ENCODE data around the gene ANXA4. TPM values are rescaled to one million over a fixed set of nuclear protein-coding genes. Genes with fewer than 3 reads are reported as not detected.

ANXA4 gene
- polyA plus RNA-seq, 2 of the 4 experiments (the other 2 are of a cell fraction) = 341 to 554 TPM

- H3K4me3 ChIP-seq = no peak overlapping the region
- no peaks in the 10 kb centered on the region for H3K9me3 ChIP-seq
- TF ChIP-seq HES2 (IDR thresholded peaks at IDR 0.05) = no peak
- 0 out of 2 replicates have a peak, but pooled peaks have one; percentile 10 for TF ChIP-seq MAX (IDR thresholded peaks at IDR 0.05)
- peak in 1 of 2 experiments; percentile 51; a peak in 3 of 6 replicates for ATAC-seq
- FAIRE-seq = no peak
- WGBS (ENCODE audit: missing lambda C conversion rate) = 28% methylated on average over 1 of the region's 1 CpG
- CTCF ChIA-PET = interaction anchor here (1.2 to 15.5 kb wide), 2 partner anchors 22 to 63 kb away, joined by 3 to 140 read pairs; no protein-coding TSS in a partner anchor
- peak overlapping the region; percentile 84 to 91 for H3K27ac ChIP-seq
- H3K4me2 ChIP-seq = peak overlapping the region; percentile 85
- POLR2A ChIA-PET = no interaction called here
- DNase-seq (ENCODE audit: low read depth in 1 of 2, low spot score in 1 of 2) = no peak
- peaks cover 97% of the 10 kb centered on the region for H3K4me1 ChIP-seq
Measured at GRCh38 chr2:69754633-69755032, 12.7 kb downstream of the ANXA4 start.

DNA sequence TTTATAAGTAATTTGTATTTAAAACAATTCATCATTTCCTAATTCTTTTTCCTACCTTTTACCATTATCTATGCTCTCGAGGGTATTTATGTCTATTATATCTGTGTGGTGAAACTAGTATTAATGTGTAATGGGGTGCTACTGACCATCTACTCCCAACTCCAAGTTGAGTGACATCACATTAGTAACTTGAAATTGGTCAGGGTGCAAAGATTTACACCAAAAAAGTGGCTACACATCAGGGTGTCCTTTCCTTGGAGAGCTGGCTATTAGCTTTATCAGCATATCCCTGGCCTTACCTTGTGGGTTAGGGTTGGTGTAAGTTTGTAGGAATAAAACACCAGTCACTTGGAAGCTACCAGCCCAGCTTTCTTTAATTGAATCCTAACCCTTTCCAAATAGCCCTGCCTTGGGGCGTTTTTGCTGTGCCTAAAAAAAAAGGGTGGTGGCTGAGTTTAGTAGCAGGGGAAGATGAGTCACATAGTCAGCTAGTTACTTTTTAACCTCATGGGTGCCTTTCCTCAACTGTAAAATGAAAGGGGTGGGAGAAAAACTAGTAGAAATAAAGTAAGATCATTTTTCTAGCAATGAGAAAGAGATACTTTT is 14.0 kb downstream of the ANXA4 start:
- H3K4me3 ChIP-seq = peak overlapping the region; percentile 18; the same call in 2 of the 3 replicates
- FAIRE-seq = peak; percentile 87
- no peak for TF ChIP-seq SREBF2 (IDR thresholded peaks at IDR 0.05)
- TF ChIP-seq, protein P1, sequence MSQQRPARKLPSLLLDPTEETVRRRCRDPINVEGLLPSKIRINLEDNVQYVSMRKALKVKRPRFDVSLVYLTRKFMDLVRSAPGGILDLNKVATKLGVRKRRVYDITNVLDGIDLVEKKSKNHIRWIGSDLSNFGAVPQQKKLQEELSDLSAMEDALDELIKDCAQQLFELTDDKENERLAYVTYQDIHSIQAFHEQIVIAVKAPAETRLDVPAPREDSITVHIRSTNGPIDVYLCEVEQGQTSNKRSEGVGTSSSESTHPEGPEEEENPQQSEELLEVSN (IDR thresholded peaks at IDR 0.05; ENCODE audit: borderline replicate concordance, low read depth) = no peak
- no peak for TF ChIP-seq CHD4 (IDR thresholded peaks at IDR 0.05; ENCODE audit: borderline replicate concordance)
- no peak for TF ChIP-seq ZFP36 (IDR thresholded peaks at IDR 0.05; ENCODE audit: borderline replicate concordance, partially characterized antibody)
- no peak for TF ChIP-seq TP53 (CRISPR knock-in tag; IDR thresholded peaks at IDR 0.05)
- TF ChIP-seq JUN (IDR thresholded peaks at IDR 0.05) = peak; percentile 63 to 80; a peak in 3 of 5 replicates
- no peak for TF ChIP-seq PHF8 (IDR thresholded peaks at IDR 0.05; ENCODE audit: borderline replicate concordance, low read depth)
- no peak for TF ChIP-seq POLR2A (IDR thresholded peaks at IDR 0.05; ENCODE audit: low read length)
- peak; percentile 48; the same call in 1 of the 2 replicates for TF ChIP-seq GATA3 (IDR thresholded peaks at IDR 0.05; ENCODE audit: borderline replicate concordance)
- TF ChIP-seq FOSL2 (IDR thresholded peaks at IDR 0.05) = peak; percentile 78
- peak; percentile 95 for TF ChIP-seq FOSL2 (CRISPR knock-in tag; IDR thresholded peaks at IDR 0.05)
- TF ChIP-seq RCOR1 (IDR thresholded peaks at IDR 0.05; ENCODE audit: low read depth, low read length) = no peak
- peak; percentile 64 for TF ChIP-seq JUNB (IDR thresholded peaks at IDR 0.05)
- TF ChIP-seq RARB (CRISPR knock-in tag; IDR thresholded peaks at IDR 0.05) = no peak
- no peak for TF ChIP-seq RNF2 (IDR thresholded peaks at IDR 0.05; ENCODE audit: borderline replicate concordance, low read depth)
- TF ChIP-seq ESRRA (IDR thresholded peaks at IDR 0.05; ENCODE audit: borderline replicate concordance, low read length) = no peak
- no peak for TF ChIP-seq MAZ (IDR thresholded peaks at IDR 0.05; ENCODE audit: borderline replicate concordance, low read depth, low read length)
- TF ChIP-seq MAX (IDR thresholded peaks at IDR 0.05) = peak; percentile 55; the same call in 1 of the 2 replicates
- TF ChIP-seq RAD21 (conservative IDR thresholded peaks at IDR 0.05 in 1 of 2, IDR thresholded peaks at IDR 0.05 in 1 of 2) = peak; percentile 34 to 41; a peak in 2 of 5 replicates
- no peak for TF ChIP-seq ZNF302 (CRISPR knock-in tag; IDR thresholded peaks at IDR 0.05)
- TF ChIP-seq EHMT2 (IDR thresholded peaks at IDR 0.05; ENCODE audit: low read depth) = no peak
- no peak for TF ChIP-seq HMGXB4 (CRISPR knock-in tag; IDR thresholded peaks at IDR 0.05; ENCODE audit: borderline replicate concordance)
- TF ChIP-seq FOXS1 (CRISPR knock-in tag; IDR thresholded peaks at IDR 0.05) = no peak
- peak; percentile 79 for TF ChIP-seq MAFK (IDR thresholded peaks at IDR 0.05; ENCODE audit: partially characterized antibody)
- no peak for TF ChIP-seq KDM5A (IDR thresholded peaks at IDR 0.05)
- no peak for TF ChIP-seq HDAC2 (IDR thresholded peaks at IDR 0.05)
- TF ChIP-seq POLR2AphosphoS2 (conservative IDR thresholded peaks at IDR 0.05; ENCODE audit: low read length) = no peak
- TF ChIP-seq BHLHE40 (IDR thresholded peaks at IDR 0.05; ENCODE audit: low read depth, low read length) = no peak
- TF ChIP-seq ZSCAN20 (CRISPR knock-in tag; IDR thresholded peaks at IDR 0.05) = no peak
- no peak for TF ChIP-seq PBX3 (IDR thresholded peaks at IDR 0.05)
- peak; percentile 12 to 37; a peak in 2 of 5 replicates for TF ChIP-seq EP300 (IDR thresholded peaks at IDR 0.05)

More for the DNA sequence above, 14.0 kb downstream of the ANXA4 start:
- 11% methylated on average over 2 of the region's 2 CpGs for WGBS (ENCODE audit: missing lambda C conversion rate)
- Histone ChIP-seq H3K4me2 (peak overlapping the region; percentile 85), H3K9me3 (no peaks in the 10 kb centered on the region), H3K27ac (peak overlapping the region; percentile 84 to 91), H3K4me1 (peaks cover 93% of the 10 kb centered on the region)
- ChIA-PET CTCF (interaction anchor here (1.0 to 4.5 kb wide), 7 partner anchors 11 to 61 kb away, joined by 3 to 23 read pairs (median 5); partner anchors contain the start of gene ANXA4), POLR2A (interaction anchor here (0.6 to 2.7 kb wide), 5 partner anchors 12 to 61 kb away, joined by 3 to 33 read pairs (median 4); partner anchors contain the start of gene ANXA4)
- DNase-seq (ENCODE audit: low read depth in 1 of 2, low spot score in 1 of 2) (peak; percentile 75 to 86), ATAC-seq (peak; percentile 82 to 88)

All from A549 (cell line).